ENCODE data around the gene FHOD3. TPM values are rescaled to one million over a fixed set of nuclear protein-coding genes. Genes with fewer than 3 reads are reported as not detected.

FHOD3 gene
- total and polyA plus RNA-seq, 3 experiments from 2014 or later = not detected

GRCh38 chr18:36420826-36421225 lies 123.3 kb downstream of the FHOD3 start:
- H3K9me3 Mint-ChIP-seq = no peaks in the 10 kb centered on the region
- DNase-seq = no peak
- peak overlapping the region in 1 of 8 donors; percentile 17 for H3K27ac Mint-ChIP-seq
- Histone ChIP-seq H3K36me3 (ENCODE audit: insufficient read depth, low read length) (no peaks in the 10 kb centered on the region), H3K4me3 (ENCODE audit: low read length) (no peak overlapping the region), H3K4me1 (ENCODE audit: insufficient read depth, low read length) (no peaks in the 10 kb centered on the region), H3K27me3 (ENCODE audit: insufficient read depth, low read length, poor library complexity, severe bottlenecking) (no peaks in the 10 kb centered on the region), H3K9me3 (ENCODE audit: low read length) (no peaks in the 10 kb centered on the region), H3K27ac (ENCODE audit: low read depth, low read length) (no peak overlapping the region)
- no peaks in the 10 kb centered on the region for H3K4me1 Mint-ChIP-seq
- peaks cover 8 to 10% of the 10 kb centered on the region in 2 donors for H3K27me3 Mint-ChIP-seq
- ChIA-PET CTCF (no interaction called here), POLR2A (no interaction called here)
- no peak overlapping the region for H3K4me3 Mint-ChIP-seq
- H3K36me3 Mint-ChIP-seq = no peaks in the 10 kb centered on the region

DNA sequence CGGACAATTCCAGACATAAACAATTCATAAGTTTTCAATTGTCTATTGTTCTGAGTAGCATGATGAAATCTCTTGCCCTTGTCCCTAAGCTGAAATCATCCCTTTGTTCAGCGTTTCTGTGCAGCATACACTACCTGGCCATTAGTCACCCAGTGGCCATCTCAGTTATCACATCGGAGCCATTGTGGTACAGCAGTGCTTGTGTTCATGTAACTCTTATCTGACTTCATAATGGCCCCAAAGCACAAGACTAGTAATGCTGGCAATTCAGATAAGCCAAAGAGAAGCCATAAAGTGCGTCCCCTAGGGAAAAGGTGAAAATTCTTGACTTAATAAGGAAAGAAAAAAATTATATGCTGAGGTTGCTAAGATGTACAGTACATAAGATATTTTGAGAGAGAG lies 127.2 kb downstream of the FHOD3 start:
- H3K27me3 ChIP-seq (ENCODE audit: insufficient read depth, low read length, poor library complexity, severe bottlenecking) = no peaks in the 10 kb centered on the region
- H3K36me3 Mint-ChIP-seq = no peaks in the 10 kb centered on the region
- H3K9me3 ChIP-seq (ENCODE audit: low read length) = no peaks in the 10 kb centered on the region
- no peaks in the 10 kb centered on the region for H3K36me3 ChIP-seq (ENCODE audit: insufficient read depth, low read length)
- H3K4me3 ChIP-seq (ENCODE audit: low read length) = no peak overlapping the region
- H3K4me1 Mint-ChIP-seq = no peaks in the 10 kb centered on the region
- ChIA-PET CTCF (no interaction called here), POLR2A (no interaction called here)
- H3K4me1 ChIP-seq (ENCODE audit: insufficient read depth, low read length) = no peaks in the 10 kb centered on the region
- H3K9me3 Mint-ChIP-seq = no peaks in the 10 kb centered on the region
- no peak overlapping the region for H3K4me3 Mint-ChIP-seq
- peaks cover 7 to 20% of the 10 kb centered on the region in 2 donors for H3K27me3 Mint-ChIP-seq
- no peak for DNase-seq
- H3K27ac Mint-ChIP-seq = no peak overlapping the region
- no peak overlapping the region for H3K27ac ChIP-seq (ENCODE audit: low read depth, low read length)

DNA sequence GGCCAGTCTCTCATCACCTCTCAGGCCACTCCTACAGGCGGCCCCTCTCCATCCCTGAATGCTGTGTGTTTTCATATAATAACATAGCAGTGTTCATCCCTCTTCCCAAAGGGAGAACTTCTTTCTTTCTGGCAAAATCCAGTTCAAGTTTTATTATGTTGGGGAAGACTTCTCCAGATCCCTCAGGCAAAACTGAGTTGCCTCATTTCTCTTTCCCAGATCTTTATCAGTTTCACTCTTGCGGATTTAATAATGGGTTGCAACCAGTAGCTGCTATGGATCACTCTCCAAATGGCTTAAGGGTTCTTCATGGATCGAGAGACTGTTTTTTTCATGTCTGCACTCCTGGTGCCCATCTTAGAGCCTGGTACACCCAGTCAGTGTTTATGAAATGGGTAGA lies 129.9 kb downstream of the FHOD3 start:
- no peaks in the 10 kb centered on the region for H3K4me1 Mint-ChIP-seq
- no peak overlapping the region for H3K27ac ChIP-seq (ENCODE audit: low read depth, low read length)
- no peaks in the 10 kb centered on the region for H3K9me3 Mint-ChIP-seq
- H3K27me3 ChIP-seq (ENCODE audit: insufficient read depth, low read length, poor library complexity, severe bottlenecking) = no peaks in the 10 kb centered on the region
- peaks cover 7 to 20% of the 10 kb centered on the region in 2 donors for H3K27me3 Mint-ChIP-seq
- no peaks in the 10 kb centered on the region for H3K4me1 ChIP-seq (ENCODE audit: insufficient read depth, low read length)
- H3K27ac Mint-ChIP-seq = no peak overlapping the region
- no peak for DNase-seq
- no peak overlapping the region for H3K4me3 ChIP-seq (ENCODE audit: low read length)
- no peaks in the 10 kb centered on the region for H3K36me3 Mint-ChIP-seq
- ChIA-PET POLR2A (no interaction called here), CTCF (no interaction called here)
- no peak overlapping the region for H3K4me3 Mint-ChIP-seq
- no peaks in the 10 kb centered on the region for H3K36me3 ChIP-seq (ENCODE audit: insufficient read depth, low read length)
- H3K9me3 ChIP-seq (ENCODE audit: low read length) = no peaks in the 10 kb centered on the region

- no peaks in the 10 kb centered on the region for H3K27me3 ChIP-seq (ENCODE audit: insufficient read depth, low read length, poor library complexity, severe bottlenecking)
- no peaks in the 10 kb centered on the region for H3K9me3 Mint-ChIP-seq
- H3K36me3 ChIP-seq (ENCODE audit: insufficient read depth, low read length) = no peaks in the 10 kb centered on the region
- H3K4me1 Mint-ChIP-seq = no peaks in the 10 kb centered on the region
- no peak overlapping the region for H3K27ac Mint-ChIP-seq
- DNase-seq = no peak
- ChIA-PET CTCF (no interaction called here), POLR2A (no interaction called here)
- H3K4me1 ChIP-seq (ENCODE audit: insufficient read depth, low read length) = no peaks in the 10 kb centered on the region
- no peaks in the 10 kb centered on the region for H3K9me3 ChIP-seq (ENCODE audit: low read length)
- H3K27me3 Mint-ChIP-seq = peaks cover 7 to 20% of the 10 kb centered on the region in 2 donors
- H3K4me3 ChIP-seq (ENCODE audit: low read length) = no peak overlapping the region
- H3K36me3 Mint-ChIP-seq = no peaks in the 10 kb centered on the region
- no peak overlapping the region for H3K27ac ChIP-seq (ENCODE audit: low read depth, low read length)
- H3K4me3 Mint-ChIP-seq = no peak overlapping the region
Measured at GRCh38 chr18:36427831-36428230, 130.3 kb downstream of the FHOD3 start.

GRCh38 chr18:36428431-36429029 lies 131.0 kb downstream of the FHOD3 start:
- no peak for DNase-seq
- ChIA-PET CTCF (no interaction called here), POLR2A (no interaction called here)
- Histone ChIP-seq H3K4me3 (ENCODE audit: low read length) (no peak overlapping the region), H3K36me3 (ENCODE audit: insufficient read depth, low read length) (no peaks in the 10 kb centered on the region), H3K9me3 (ENCODE audit: low read length) (no peaks in the 10 kb centered on the region), H3K4me1 (ENCODE audit: insufficient read depth, low read length) (no peaks in the 10 kb centered on the region), H3K27ac (ENCODE audit: low read depth, low read length) (no peak overlapping the region), H3K27me3 (ENCODE audit: insufficient read depth, low read length, poor library complexity, severe bottlenecking) (no peaks in the 10 kb centered on the region)
- Mint-ChIP-seq H3K4me1 (no peaks in the 10 kb centered on the region), H3K27ac (no peak overlapping the region), H3K36me3 (no peaks in the 10 kb centered on the region), H3K4me3 (no peak overlapping the region), H3K9me3 (no peaks in the 10 kb centered on the region), H3K27me3 (peaks cover 2 to 20% of the 10 kb centered on the region in 2 donors)

DNA sequence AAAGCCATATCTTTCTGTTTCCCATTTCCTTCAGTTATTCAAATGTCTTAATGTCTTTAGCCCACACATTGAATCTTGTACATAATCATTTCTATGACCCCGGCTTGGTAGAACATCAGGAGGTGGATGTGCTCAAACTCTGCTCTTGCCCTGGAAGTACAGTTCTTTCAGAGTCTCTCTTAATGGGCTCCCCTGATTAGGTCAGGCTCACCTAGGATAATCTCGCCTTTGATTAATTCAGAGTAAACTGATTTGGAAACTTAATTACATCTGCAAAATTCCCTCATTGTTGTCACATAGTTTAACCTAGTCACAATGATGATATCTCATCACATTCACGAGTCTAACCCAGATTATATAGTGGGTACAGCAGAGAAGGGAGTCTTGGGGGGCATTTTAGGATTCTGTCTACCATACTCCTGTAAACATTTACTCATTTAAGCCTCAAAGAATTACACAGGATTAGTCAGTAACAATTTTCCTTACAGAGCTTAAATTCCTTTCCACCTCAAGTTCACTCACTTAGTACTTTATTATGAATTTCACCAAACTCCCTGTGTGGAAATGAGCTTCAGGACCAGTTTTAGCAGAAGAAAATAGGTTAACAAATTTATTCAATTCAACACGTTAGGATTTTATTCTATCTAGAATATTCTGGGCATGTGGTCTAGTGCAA lies 135.5 kb downstream of the FHOD3 start:
- Mint-ChIP-seq H3K27ac (no peak overlapping the region), H3K27me3 (peaks cover 0 to 3% of the 10 kb centered on the region in 2 donors), H3K9me3 (no peaks in the 10 kb centered on the region), H3K4me3 (no peak overlapping the region), H3K36me3 (no peaks in the 10 kb centered on the region), H3K4me1 (no peaks in the 10 kb centered on the region)
- CTCF ChIA-PET = no interaction called here
- no peak for DNase-seq
- peaks cover 4% of the 10 kb centered on the region for H3K27me3 ChIP-seq (ENCODE audit: insufficient read depth, low read length, poor library complexity, severe bottlenecking)
- no peaks in the 10 kb centered on the region for H3K4me1 ChIP-seq (ENCODE audit: insufficient read depth, low read length)
- no peaks in the 10 kb centered on the region for H3K36me3 ChIP-seq (ENCODE audit: insufficient read depth, low read length)
- H3K27ac ChIP-seq (ENCODE audit: low read depth, low read length) = no peak overlapping the region
- H3K9me3 ChIP-seq (ENCODE audit: low read length) = no peaks in the 10 kb centered on the region
- POLR2A ChIA-PET = no interaction called here
- no peak overlapping the region for H3K4me3 ChIP-seq (ENCODE audit: low read length)

GRCh38 chr18:36436387-36436786 lies 138.9 kb downstream of the FHOD3 start:
- Histone ChIP-seq H3K27me3 (ENCODE audit: insufficient read depth, low read length, poor library complexity, severe bottlenecking) (peaks cover 4% of the 10 kb centered on the region), H3K4me1 (ENCODE audit: insufficient read depth, low read length) (no peaks in the 10 kb centered on the region), H3K4me3 (ENCODE audit: low read length) (no peak overlapping the region), H3K27ac (ENCODE audit: low read depth, low read length) (no peak overlapping the region), H3K9me3 (ENCODE audit: low read length) (no peaks in the 10 kb centered on the region), H3K36me3 (ENCODE audit: insufficient read depth, low read length) (no peaks in the 10 kb centered on the region)
- ChIA-PET CTCF (no interaction called here), POLR2A (no interaction called here)
- Mint-ChIP-seq H3K9me3 (no peaks in the 10 kb centered on the region), H3K4me1 (no peaks in the 10 kb centered on the region), H3K36me3 (no peaks in the 10 kb centered on the region), H3K27me3 (peaks cover 0 to 16% of the 10 kb centered on the region in 2 donors), H3K27ac (no peak overlapping the region), H3K4me3 (no peak overlapping the region)
- DNase-seq = no peak

DNA sequence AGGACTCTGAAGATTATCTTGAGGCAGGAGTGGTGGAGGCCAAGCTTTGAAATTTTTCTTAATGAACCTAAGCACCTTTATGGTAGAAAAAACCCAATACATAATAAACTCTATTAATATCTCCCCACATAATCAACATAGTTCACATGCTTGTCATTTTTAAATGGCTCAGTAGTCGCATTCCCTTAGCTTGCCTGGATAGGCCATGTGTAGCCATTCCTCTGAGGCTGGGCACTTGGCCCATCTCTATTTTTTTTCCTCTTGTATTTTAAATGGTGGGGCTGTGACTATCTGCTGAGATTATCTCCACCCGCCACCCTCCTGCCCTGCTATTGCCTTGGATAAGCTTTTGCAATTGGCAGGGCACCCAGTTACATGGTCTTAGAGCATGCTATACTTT lies 143.1 kb downstream of the FHOD3 start:
- peaks cover 1 to 16% of the 10 kb centered on the region in 2 donors for H3K27me3 Mint-ChIP-seq
- no peak overlapping the region for H3K4me3 ChIP-seq (ENCODE audit: low read length)
- H3K27ac ChIP-seq (ENCODE audit: low read depth, low read length) = no peak overlapping the region
- H3K9me3 ChIP-seq (ENCODE audit: low read length) = no peaks in the 10 kb centered on the region
- CTCF ChIA-PET = no interaction called here
- no peak overlapping the region for H3K4me3 Mint-ChIP-seq
- POLR2A ChIA-PET = no interaction called here
- no peak overlapping the region for H3K27ac Mint-ChIP-seq
- no peaks in the 10 kb centered on the region for H3K27me3 ChIP-seq (ENCODE audit: insufficient read depth, low read length, poor library complexity, severe bottlenecking)
- DNase-seq = no peak
- no peaks in the 10 kb centered on the region for H3K4me1 Mint-ChIP-seq
- peaks cover 0 to 2% (median 0%) of the 10 kb centered on the region in 5 donors for H3K9me3 Mint-ChIP-seq
- no peaks in the 10 kb centered on the region for H3K36me3 ChIP-seq (ENCODE audit: insufficient read depth, low read length)
- H3K36me3 Mint-ChIP-seq = no peaks in the 10 kb centered on the region
- no peaks in the 10 kb centered on the region for H3K4me1 ChIP-seq (ENCODE audit: insufficient read depth, low read length)
